Measurements from ENCODE around the gene RBMS1. TPM values are rescaled to one million over a fixed set of nuclear protein-coding genes. Genes with fewer than 3 reads are reported as not detected.

The RBMS1 gene
- total RNA-seq, 1 donor from 2014 or later, result 73.7 TPM

GRCh38 chr2:160251569-160251968 is 242.0 kb downstream of the RBMS1 start:
- DNase-seq (ENCODE audit: extremely low spot score, unreplicated experiment), result no peak
- TF ChIP-seq, protein P1, sequence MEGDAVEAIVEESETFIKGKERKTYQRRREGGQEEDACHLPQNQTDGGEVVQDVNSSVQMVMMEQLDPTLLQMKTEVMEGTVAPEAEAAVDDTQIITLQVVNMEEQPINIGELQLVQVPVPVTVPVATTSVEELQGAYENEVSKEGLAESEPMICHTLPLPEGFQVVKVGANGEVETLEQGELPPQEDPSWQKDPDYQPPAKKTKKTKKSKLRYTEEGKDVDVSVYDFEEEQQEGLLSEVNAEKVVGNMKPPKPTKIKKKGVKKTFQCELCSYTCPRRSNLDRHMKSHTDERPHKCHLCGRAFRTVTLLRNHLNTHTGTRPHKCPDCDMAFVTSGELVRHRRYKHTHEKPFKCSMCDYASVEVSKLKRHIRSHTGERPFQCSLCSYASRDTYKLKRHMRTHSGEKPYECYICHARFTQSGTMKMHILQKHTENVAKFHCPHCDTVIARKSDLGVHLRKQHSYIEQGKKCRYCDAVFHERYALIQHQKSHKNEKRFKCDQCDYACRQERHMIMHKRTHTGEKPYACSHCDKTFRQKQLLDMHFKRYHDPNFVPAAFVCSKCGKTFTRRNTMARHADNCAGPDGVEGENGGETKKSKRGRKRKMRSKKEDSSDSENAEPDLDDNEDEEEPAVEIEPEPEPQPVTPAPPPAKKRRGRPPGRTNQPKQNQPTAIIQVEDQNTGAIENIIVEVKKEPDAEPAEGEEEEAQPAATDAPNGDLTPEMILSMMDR (conservative IDR thresholded peaks at IDR 0.05), result no peak
- H3K4me3 Mint-ChIP-seq, result no peak overlapping the region
- peaks cover 4% of the 10 kb centered on the region for H3K36me3 Mint-ChIP-seq
- H3K9me3 Mint-ChIP-seq, result no peaks in the 10 kb centered on the region
- peaks cover 16% of the 10 kb centered on the region for H3K4me1 Mint-ChIP-seq (ENCODE audit: unreplicated experiment)
- no peak overlapping the region for H3K27ac Mint-ChIP-seq
- H3K27me3 Mint-ChIP-seq, result no peaks in the 10 kb centered on the region

DNA sequence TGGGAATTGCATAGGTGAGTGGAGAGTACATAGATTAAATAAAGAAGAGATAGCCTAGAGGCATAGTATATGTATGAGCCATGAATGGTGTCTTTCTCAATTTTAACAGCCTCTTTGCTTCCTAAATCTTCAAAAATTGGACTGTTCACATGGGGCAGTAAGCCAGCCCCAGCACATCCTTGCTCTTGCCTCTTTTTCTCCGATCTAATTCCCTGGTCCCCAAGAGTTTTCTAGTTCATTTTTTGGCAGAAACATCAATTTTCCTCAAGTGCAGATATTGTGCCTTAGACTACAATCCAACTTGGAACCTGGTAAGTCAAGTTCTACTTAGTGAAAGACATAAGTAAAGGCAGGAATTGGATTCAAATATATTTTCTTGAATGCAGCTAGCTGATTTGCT is 243.7 kb downstream of the RBMS1 start:
- no peaks in the 10 kb centered on the region for H3K27me3 Mint-ChIP-seq
- DNase-seq (ENCODE audit: extremely low spot score, unreplicated experiment), result no peak
- TF ChIP-seq, protein P1 (conservative IDR thresholded peaks at IDR 0.05), result no peak
- no peak overlapping the region for H3K27ac Mint-ChIP-seq
- no peaks in the 10 kb centered on the region for H3K9me3 Mint-ChIP-seq
- no peak overlapping the region for H3K4me3 Mint-ChIP-seq
- H3K4me1 Mint-ChIP-seq (ENCODE audit: unreplicated experiment), result peaks cover 9% of the 10 kb centered on the region
- H3K36me3 Mint-ChIP-seq, result peaks cover 4% of the 10 kb centered on the region

- H3K27me3 Mint-ChIP-seq, result no peaks in the 10 kb centered on the region
- no peak for DNase-seq (ENCODE audit: extremely low spot score, unreplicated experiment)
- H3K4me1 Mint-ChIP-seq (ENCODE audit: unreplicated experiment), result peaks cover 18% of the 10 kb centered on the region
- H3K9me3 Mint-ChIP-seq, result no peaks in the 10 kb centered on the region
- TF ChIP-seq, protein P1 (conservative IDR thresholded peaks at IDR 0.05), result no peak
- H3K27ac Mint-ChIP-seq, result no peak overlapping the region
- H3K4me3 Mint-ChIP-seq, result no peak overlapping the region
- no peaks in the 10 kb centered on the region for H3K36me3 Mint-ChIP-seq
Measured at GRCh38 chr2:160247296-160248035, 246.1 kb downstream of the RBMS1 start.

DNA sequence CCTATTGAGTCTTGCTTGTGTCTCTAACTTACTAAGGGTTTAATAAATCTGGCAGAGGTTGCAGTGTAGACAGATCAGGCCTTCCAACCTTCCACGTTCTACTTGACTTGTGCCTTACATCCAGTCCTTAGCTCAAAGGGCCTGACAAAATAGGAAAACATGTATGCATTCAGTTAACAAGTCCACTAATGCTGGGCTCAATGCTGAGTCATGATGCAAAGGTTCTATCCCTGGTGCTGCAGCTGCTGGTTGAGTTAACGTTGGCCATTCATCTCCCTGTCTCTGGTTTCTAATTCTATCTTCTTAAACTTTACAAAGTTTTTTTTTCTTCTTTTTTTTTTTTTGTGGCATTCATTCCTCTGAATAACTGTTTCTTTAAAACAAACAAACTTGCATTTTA is 247.3 kb downstream of the RBMS1 start:
- Mint-ChIP-seq H3K36me3 (no peaks in the 10 kb centered on the region), H3K9me3 (no peaks in the 10 kb centered on the region), H3K27ac (no peak overlapping the region), H3K27me3 (no peaks in the 10 kb centered on the region), H3K4me3 (no peak overlapping the region), H3K4me1 (ENCODE audit: unreplicated experiment) (peaks cover 24% of the 10 kb centered on the region)
- TF ChIP-seq, protein P1 (conservative IDR thresholded peaks at IDR 0.05), result no peak
- no peak for DNase-seq (ENCODE audit: extremely low spot score, unreplicated experiment)

GRCh38 chr2:160245614-160246155 is 247.9 kb downstream of the RBMS1 start:
- Mint-ChIP-seq H3K36me3 (no peaks in the 10 kb centered on the region), H3K4me1 (ENCODE audit: unreplicated experiment) (peaks cover 29% of the 10 kb centered on the region), H3K27ac (no peak overlapping the region), H3K27me3 (no peaks in the 10 kb centered on the region), H3K9me3 (no peaks in the 10 kb centered on the region), H3K4me3 (no peak overlapping the region)
- DNase-seq (ENCODE audit: extremely low spot score, unreplicated experiment), result no peak
- TF ChIP-seq, protein P1 (conservative IDR thresholded peaks at IDR 0.05), result no peak

Measured in type B pancreatic cell (in vitro differentiated cells).